Stimulated activated CD4-positive, alpha-beta T cell treated with anti-CD3 and anti-CD28 coated beads, Interleukin-4, amount 100 ng/mL, for 24 hours (primary cell): ENCODE measurements around the gene SLC24A4.

Source experiments
- DNase-seq: peaks from one replicate; pipeline ENCODE4 v3.0.0-alpha.2; 2020

Gene SLC24A4

GRCh38 chr14:92404938-92405337, 82.0 kb downstream of the SLC24A4 start:
- no peak for DNase-seq

- no peak for DNase-seq
Observed at GRCh38 chr14:92407410-92407809, 84.4 kb downstream of the SLC24A4 start.

DNA sequence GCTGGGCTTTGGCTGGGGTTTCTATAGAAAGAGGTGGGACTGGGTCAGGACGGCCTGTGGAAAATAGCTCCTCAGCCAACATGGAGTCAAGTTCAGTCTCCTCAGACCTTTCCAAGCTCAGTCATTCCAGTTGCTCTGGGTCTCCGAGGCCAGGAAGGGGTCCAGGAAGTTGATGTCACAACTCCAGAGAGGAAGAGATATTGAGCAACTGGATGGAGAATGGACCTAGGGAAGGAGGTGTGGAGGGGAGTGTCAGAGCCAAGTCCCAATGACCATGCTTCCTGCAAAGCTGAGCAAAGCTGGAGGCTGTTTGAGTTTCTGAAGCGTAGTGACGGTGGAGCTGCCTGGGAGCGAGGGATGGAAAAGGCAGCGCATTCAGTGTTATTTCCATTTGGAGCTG, 86.1 kb downstream of the SLC24A4 start:
- no peak for DNase-seq

DNA sequence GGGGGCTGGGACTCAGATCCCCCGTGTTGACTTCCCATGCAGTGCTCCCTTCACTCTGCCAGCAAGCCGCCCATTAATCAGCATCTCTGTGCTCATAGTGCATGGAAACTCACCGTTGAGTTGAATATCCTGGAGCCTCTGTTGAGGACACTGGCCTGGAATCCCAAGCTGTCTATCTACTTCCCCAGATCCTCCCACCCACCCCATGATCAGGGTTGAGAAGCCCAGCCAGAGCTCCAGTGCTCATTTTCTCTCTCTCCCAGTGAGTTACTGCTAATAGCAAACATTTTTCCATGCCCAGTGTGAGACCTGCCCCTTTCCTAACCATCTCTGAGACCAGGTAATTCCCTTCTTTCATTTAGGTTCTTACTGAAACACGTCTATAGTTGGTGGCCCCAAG, 88.2 kb downstream of the SLC24A4 start:
- DNase-seq, result no peak

DNA sequence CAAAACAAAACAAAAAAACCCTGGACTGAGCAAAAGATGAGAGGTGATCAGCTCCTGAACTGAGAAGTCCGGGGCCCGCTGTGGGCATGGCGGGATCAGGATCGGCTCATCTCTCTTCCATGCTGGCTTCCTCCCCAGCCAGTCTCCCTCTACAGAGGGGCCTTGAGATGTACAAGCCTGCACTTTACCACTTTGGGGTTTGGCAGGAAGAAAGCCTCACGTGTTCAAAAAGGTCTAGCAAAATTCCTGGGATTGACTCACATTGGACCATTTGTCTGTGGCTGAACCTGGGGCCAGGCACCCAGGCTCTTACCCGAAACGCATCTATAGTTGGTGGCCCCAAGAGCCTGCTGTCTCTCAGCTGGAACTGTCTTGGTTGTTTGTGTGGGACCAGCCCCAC, 89.0 kb downstream of the SLC24A4 start:
- DNase-seq, result no peak

DNA sequence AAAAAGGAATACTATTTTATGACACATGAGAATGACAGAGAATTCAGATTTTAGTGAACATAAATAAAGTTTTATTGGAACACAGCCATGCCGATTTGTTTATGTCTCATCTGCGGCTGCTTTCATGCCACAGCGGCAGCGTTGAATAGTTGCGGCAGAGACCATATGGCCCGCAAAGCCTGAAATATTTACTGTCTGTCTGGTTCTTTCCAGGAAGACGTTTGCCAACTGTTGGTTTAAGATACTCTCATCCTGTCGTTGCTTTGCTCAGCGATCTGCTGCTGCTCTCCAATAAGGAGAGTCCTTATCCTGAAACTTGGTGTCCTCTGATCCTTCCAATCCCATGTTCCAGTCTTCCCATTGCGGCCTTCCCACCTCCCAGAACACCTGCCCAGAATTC, 89.9 kb downstream of the SLC24A4 start:
- DNase-seq, result no peak

GRCh38 chr14:92413379-92413778, 90.4 kb downstream of the SLC24A4 start:
- DNase-seq, result no peak

DNA sequence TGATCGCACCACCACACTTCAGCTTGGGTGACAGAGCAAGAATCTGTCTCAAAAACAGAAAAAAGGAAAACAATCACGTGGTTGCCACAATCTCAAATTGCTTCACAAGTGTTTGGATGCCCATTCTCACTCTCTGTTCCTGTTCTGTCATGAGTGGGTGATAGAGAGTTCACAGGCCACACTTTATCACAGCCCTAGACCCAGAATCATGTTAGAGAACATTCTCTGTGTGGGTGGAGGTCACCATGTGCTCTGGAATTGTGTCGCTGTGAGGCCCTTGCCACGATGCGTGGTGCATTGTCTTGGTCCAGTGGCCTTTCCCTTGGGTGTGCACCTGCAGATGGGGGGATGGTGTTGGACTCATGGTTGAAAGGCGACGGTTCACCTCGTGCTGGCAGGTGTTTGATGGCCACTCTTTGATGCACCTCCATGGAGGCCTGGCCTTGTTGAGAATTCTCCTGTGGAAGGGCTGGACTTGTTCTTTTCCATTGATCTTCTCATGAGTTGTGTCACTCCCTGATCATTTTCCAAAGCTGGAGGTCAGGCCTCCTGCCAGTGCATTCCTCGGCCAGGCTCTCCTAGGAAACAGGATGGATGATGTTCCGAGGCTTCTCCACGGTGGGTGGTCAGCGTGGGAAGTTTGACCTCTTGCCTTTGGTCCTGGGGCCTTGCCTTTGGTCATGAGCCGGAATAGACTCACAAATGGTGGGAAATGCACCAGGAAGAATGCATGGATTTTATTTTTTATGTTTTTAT, 91.9 kb downstream of the SLC24A4 start:
- DNase-seq, result no peak

GRCh38 chr14:92415969-92416368, 93.0 kb downstream of the SLC24A4 start:
- no peak for DNase-seq

DNA sequence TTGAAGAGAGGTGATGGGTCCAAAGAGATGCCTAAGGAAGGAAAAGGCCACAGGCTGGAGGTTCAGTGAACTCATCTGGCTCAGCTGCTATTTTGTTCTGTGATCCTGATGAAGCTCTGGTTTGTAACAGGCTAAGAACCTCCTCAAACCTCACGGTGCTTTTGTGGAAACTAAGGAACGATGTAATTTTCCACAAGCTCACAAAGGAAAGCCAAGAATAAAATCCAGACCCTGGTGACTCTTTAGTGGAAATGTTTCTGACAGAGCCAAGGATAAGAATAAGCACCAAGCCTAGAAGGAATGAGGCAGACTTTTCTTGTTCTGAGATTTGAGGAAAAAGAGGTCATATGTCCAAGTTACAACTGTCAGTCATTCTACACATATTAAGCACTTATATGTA, 93.6 kb downstream of the SLC24A4 start:
- DNase-seq, result no peak

- no peak for DNase-seq
Observed at GRCh38 chr14:92417759-92418158, 94.8 kb downstream of the SLC24A4 start.

- DNase-seq, result no peak
Observed at GRCh38 chr14:92421751-92422150, 98.8 kb downstream of the SLC24A4 start.

- DNase-seq, result no peak
Observed at GRCh38 chr14:92425101-92425500, 102.1 kb downstream of the SLC24A4 start.

DNA sequence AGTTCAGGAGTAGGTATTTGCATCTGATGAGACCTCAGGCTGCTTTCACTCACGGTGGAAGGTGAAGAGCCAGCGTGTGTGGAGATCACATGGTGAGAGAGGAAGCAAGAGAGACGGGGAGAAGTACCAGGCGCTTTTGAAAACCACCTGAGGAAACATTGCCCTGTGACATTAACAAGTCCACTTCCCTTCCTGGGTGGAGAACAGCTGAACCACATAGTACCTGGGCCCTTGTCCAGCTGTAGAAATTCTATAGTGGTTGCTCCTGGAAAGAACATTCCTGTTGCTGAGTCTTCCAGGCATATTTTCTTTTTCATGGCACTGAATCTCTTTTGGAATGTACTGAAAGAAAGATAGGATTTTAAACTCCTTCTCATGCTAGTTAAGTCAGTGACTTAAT, 103.3 kb downstream of the SLC24A4 start:
- DNase-seq, result no peak

- DNase-seq, result no peak
Observed at GRCh38 chr14:92427096-92427495, 104.1 kb downstream of the SLC24A4 start.

DNA sequence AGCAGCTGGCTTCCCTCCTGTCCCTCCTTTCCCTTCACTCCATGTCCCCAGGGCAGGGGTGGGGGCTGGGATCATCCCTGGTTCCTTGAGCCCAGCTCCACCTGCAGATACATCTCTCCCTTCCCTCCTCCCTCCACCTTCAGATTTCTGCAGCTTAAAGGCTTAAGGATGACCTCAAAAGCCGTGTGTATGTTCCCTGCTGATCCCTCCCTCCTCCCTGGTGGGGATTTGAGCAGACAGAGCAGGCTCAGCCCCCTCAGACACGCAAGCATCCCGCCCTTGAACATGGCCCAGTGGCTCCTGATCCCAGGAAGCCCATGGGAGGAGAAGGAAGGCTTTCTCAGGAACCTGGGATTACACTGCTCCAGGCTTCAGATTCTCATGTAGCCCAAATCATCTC, 107.7 kb downstream of the SLC24A4 start:
- no peak for DNase-seq

DNA sequence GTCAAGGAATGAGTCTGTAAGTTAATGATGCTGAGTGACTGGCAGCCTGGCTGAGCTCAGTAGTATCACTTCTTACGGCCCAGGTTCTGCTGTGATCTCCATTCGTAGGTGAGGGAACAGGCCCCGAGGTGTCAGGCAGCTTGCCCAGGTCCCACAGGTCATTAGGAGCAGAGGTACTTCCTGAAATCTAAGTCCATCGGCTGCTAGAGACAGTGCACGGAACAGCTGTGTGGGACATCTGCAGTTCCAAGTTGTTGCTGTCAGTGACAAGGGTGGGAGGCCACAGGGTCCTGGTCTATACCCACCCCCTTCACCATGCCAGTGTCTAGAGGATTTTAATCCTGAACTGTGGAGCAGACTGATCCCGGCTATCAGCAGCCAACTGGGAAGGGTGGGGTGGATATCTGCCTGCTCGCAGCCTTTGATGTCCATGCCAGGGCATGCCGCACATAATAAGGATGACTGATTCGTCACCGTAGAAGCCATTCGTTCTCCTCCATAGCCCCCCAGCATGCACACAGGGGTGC, 108.3 kb downstream of the SLC24A4 start:
- DNase-seq, result no peak

GRCh38 chr14:92433407-92433806, 110.4 kb downstream of the SLC24A4 start:
- no peak for DNase-seq

- DNase-seq, result no peak
Observed at GRCh38 chr14:92435154-92435553, 112.2 kb downstream of the SLC24A4 start.

GRCh38 chr14:92436115-92436776, 113.3 kb downstream of the SLC24A4 start:
- no peak for DNase-seq

DNA sequence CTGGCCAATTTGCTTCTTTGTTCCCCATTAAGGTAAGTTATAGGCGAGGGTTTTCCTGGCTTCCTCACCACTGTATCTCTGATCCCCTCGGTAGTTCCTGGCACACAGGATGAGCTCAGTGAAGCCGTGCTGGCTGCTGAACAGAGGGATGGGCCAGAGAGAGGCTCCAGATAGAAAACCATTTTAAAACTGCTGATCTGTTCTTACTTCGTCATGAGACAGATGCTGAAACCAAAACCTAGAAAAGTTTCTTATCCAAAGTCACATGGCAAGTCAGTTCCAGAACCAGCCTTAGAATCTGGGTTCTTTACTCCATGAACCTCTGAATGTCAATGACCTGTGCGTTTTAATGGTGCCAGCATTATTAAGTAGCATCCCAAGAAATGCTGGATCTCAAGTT, 114.3 kb downstream of the SLC24A4 start:
- DNase-seq, result no peak

GRCh38 chr14:92437729-92438285, 114.8 kb downstream of the SLC24A4 start:
- DNase-seq, result no peak

DNA sequence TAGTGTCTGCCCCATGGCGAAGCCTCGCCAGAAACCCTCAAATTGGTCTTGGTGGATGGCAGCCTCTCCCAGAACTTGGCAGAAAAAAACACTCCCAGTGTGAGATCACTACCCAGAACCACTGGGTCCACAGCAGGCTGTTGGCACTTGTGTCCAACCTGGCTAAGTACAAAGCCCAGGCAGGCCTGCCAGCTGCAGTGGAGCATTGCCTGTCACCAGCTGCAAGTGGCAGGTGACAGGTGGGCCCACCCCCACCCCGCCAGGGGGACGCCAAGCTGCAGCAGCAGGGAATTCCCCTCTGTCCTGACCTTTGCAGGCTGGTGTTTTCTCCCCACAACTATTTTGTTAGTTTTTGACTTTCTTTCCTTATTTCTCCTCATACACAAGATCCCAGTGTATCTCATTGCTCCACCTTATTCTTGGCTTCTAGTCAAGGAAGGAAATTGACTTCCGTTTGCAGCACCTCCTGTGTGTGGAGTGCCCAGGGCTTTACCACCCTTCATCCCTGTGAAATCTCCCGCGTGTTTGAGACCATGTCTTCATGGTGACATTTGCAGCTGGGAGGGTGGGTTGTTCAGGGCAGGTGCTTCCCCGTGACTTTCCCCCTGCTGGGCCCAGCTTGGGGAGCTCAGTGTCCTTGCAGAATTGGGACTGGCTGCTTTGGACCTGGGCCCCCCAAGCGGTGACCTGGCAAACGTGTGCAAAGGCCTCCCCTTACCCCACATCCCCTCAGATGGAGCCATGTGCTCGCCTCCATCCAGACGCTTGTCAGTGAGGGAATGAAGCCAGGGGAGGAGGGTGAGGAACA, 116.8 kb downstream of the SLC24A4 start:
- no peak for DNase-seq
